Caco-2 (cell line): Measurements from ENCODE around the gene KDM4B. TPM values are rescaled to one million over a fixed set of nuclear protein-coding genes. Genes with fewer than 3 reads are reported as not detected.
"Not testable (repeated sequence)": the region's sequence is repeated elsewhere in the genome, so short reads cannot be mapped to it uniquely, and the experiment has no call there.

ENCODE experiments used
- BruUV-seq: library from RNA; stranded (reverse); fragments of 400-500 nt; replicated peaks from 2 replicates; lab custom pipeline; 2021; lab: Mats Ljungman, UMichigan
- CTCF ChIA-PET: fragments of 300-600 bp; sonication (Branson Sonifier 250); formaldehyde crosslinking; loops from one replicate; lab custom pipeline; 2022; ENCODE audit warnings: antibody characterized with exemption; lab: Charles Lee
- POLR2A ChIA-PET: fragments of 300-600 bp; sonication (Branson Sonifier 250); formaldehyde crosslinking; loops from one replicate; lab custom pipeline; 2022; ENCODE audit warnings: antibody characterized with exemption; lab: Charles Lee
- DNase-seq, 2 experiments: peaks; one replicate each; pipeline versions ENCODE4 v3.0.0 to v3.0.0-alpha.2; 2020 to 2022
- H3K27me3 ChIP-seq: replicated peaks from 2 replicates; pipeline ENCODE4 v1.6.0; 2011; ENCODE audit warnings: low read length; ENCODE audit not compliant: control insufficient read depth, insufficient read depth
- H3K36me3 ChIP-seq: 2 replicates; pipeline ENCODE4 v1.5.1; 2011; ENCODE audit warnings: low read length; ENCODE audit not compliant: control insufficient read depth, insufficient read depth
- H3K4me1 ChIP-seq: fragments of 250-450 bp; sonication (Bioruptor Pico); 2 replicates; pipeline ENCODE4 v1.5.1; 2020; ENCODE audit warnings: mild to moderate bottlenecking
- H3K4me3 ChIP-seq: 2 replicates; pipeline ENCODE4 v1.5.1; 2011; ENCODE audit warnings: low read depth, mild to moderate bottlenecking, control low read depth, low read length
- H3K9me3 ChIP-seq: fragments of 250-450 bp; sonication (Bioruptor Pico); 2 replicates; pipeline ENCODE4 v1.5.1; 2020; ENCODE audit warnings: mild to moderate bottlenecking, moderate library complexity
- H3K27ac Mint-ChIP-seq: one replicate; pipeline ENCODE4 v1.8.0; 2022; ENCODE audit warnings: mixed read lengths; ENCODE audit not compliant: unreplicated experiment
- H3K27me3 Mint-ChIP-seq: one replicate; pipeline ENCODE4 v1.8.0; 2022; ENCODE audit warnings: mixed read lengths; ENCODE audit not compliant: insufficient read depth, unreplicated experiment
- H3K36me3 Mint-ChIP-seq: one replicate; pipeline ENCODE4 v1.8.0; 2022; ENCODE audit warnings: mild to moderate bottlenecking, mixed read lengths; ENCODE audit not compliant: insufficient read depth, unreplicated experiment
- H3K4me1 Mint-ChIP-seq: one replicate; pipeline ENCODE4 v1.8.0; 2022; ENCODE audit warnings: low read depth, mixed read lengths; ENCODE audit not compliant: unreplicated experiment
- H3K4me3 Mint-ChIP-seq: one replicate; pipeline ENCODE4 v1.8.0; 2022; ENCODE audit warnings: mild to moderate bottlenecking, moderate library complexity, mixed read lengths; ENCODE audit not compliant: unreplicated experiment
- H3K9me3 Mint-ChIP-seq: one replicate; pipeline ENCODE4 v1.8.0; 2022; ENCODE audit warnings: mixed read lengths; ENCODE audit not compliant: unreplicated experiment
- CTCF ChIP-seq, 2 experiments: fragments of 200-600 bp in 1 of 2; IDR thresholded peaks; 1 replicate in 1 of 2; 2 replicates in 1 of 2; pipeline versions ENCODE4 v1.5.1 to v1.8.0; 2011 to 2022; ENCODE audit warnings: antibody characterized with exemption in 1 of 2, control low read depth in 1 of 2, inconsistent platforms in 1 of 2, low read depth in 1 of 2, low read length in 1 of 2, mild to moderate bottlenecking in 1 of 2, moderate library complexity in 1 of 2; ENCODE audit not compliant: insufficient read depth in 1 of 2, severe bottlenecking in 1 of 2, unreplicated experiment in 1 of 2
- intact Hi-C: fragments of 100-400 bp; cut with micrococcal nuclease; formaldehyde crosslinking; loops from one replicate; pipeline ENCODE4 v1.10.0; 2022; ENCODE audit not compliant: unreplicated experiment
- total RNA-seq: library from RNA; stranded (reverse); gene quantifications from 2 replicates; pipeline ENCODE4 v1.2.3, GENCODE V29; 2022

Gene KDM4B
- total RNA-seq, 1 experiment from 2014 or later = 27.4 TPM

GRCh38 chr19:5155586-5156210 is 186.8 kb downstream of the KDM4B start:
- no peak overlapping the region for H3K27ac Mint-ChIP-seq
- POLR2A ChIA-PET = no interaction called here
- H3K4me1 ChIP-seq = no peaks in the 10 kb centered on the region

DNA sequence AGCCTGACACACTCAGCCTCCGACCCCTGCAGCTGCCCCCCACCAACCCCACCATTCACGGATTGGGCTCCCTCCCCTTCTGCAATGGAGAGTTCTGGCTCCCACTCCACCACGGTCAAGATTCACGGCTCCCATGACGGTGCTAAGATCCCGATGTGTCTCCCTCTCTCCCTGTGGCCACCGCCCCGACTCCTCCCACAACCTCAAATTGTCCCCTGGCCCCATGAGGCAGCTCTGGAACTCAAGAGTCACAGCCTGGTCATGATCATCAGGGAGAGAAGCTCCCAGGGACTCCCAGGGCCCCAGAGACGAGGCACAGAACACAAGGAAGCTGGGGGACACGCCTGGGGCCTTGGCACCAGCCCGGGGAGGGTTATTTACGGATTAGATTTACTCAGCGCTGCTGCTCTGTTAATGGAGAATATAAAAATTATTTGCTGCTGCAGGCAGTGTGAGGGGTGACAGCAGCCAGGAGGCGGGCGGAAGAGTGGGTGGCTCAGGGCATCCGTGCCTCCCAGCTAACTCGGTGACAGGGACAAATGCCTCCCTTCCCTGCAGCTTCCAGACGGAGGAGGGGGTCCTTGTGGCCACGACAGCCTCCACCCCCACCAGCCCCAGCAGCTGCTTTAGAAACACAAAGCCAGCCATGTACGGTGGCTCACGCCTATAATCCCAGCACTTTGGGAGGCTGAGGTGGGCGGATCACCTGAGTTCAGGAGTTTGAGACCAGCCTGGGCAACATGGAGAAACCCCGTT is 187.5 kb downstream of the KDM4B start:
- no peaks in the 10 kb centered on the region for H3K36me3 ChIP-seq
- Mint-ChIP-seq H3K4me3 (no peak overlapping the region), H3K4me1 (no peaks in the 10 kb centered on the region), H3K27ac (no peak overlapping the region), H3K36me3 (peaks cover 10% of the 10 kb centered on the region), H3K27me3 (no peaks in the 10 kb centered on the region), H3K9me3 (peaks cover 11% of the 10 kb centered on the region)
- TF ChIP-seq CTCF (IDR thresholded peaks at IDR 0.05; ENCODE audit: insufficient read depth in 1 of 2, low read depth in 1 of 2, low read length in 1 of 2, severe bottlenecking in 1 of 2, unreplicated experiment in 1 of 2) = no peak
- DNase-seq = no peak
- no peak overlapping the region for H3K4me3 ChIP-seq
- H3K27me3 ChIP-seq = no peaks in the 10 kb centered on the region
- no TSS peak for BruUV-seq
- peaks cover 7% of the 10 kb centered on the region; the same call in 1 of the 2 replicates for H3K9me3 ChIP-seq
- H3K4me1 ChIP-seq = no peaks in the 10 kb centered on the region
- intact Hi-C loops = no loop called here
- ChIA-PET POLR2A (no interaction called here), CTCF (no interaction called here)

More at GRCh38 chr19:5155586-5156210, 186.8 kb downstream of the KDM4B start:
- H3K4me1 Mint-ChIP-seq = no peaks in the 10 kb centered on the region
- H3K4me3 Mint-ChIP-seq = no peak overlapping the region
- intact Hi-C loops = no loop called here
- H3K27me3 Mint-ChIP-seq = no peaks in the 10 kb centered on the region
- no TSS peak for BruUV-seq
- DNase-seq = no peak
- no peak for TF ChIP-seq CTCF (IDR thresholded peaks at IDR 0.05; ENCODE audit: insufficient read depth in 1 of 2, low read depth in 1 of 2, low read length in 1 of 2, severe bottlenecking in 1 of 2, unreplicated experiment in 1 of 2)
- Histone ChIP-seq H3K36me3 (no peaks in the 10 kb centered on the region), H3K9me3 (peaks cover 7% of the 10 kb centered on the region; the same call in 1 of the 2 replicates), H3K4me3 (no peak overlapping the region), H3K27me3 (no peaks in the 10 kb centered on the region)
- peaks cover 11% of the 10 kb centered on the region for H3K9me3 Mint-ChIP-seq
- H3K36me3 Mint-ChIP-seq = peaks cover 10% of the 10 kb centered on the region
- CTCF ChIA-PET = no interaction called here

GRCh38 chr19:5157186-5157585 is 188.3 kb downstream of the KDM4B start:
- BruUV-seq = no TSS peak
- H3K36me3 ChIP-seq = no peaks in the 10 kb centered on the region
- H3K4me1 ChIP-seq = no peaks in the 10 kb centered on the region
- POLR2A ChIA-PET = no interaction called here
- Mint-ChIP-seq H3K4me3 (no peak overlapping the region), H3K36me3 (peaks cover 10% of the 10 kb centered on the region), H3K9me3 (peaks cover 11% of the 10 kb centered on the region), H3K27me3 (no peaks in the 10 kb centered on the region), H3K27ac (no peak overlapping the region), H3K4me1 (no peaks in the 10 kb centered on the region)
- no peak overlapping the region for H3K4me3 ChIP-seq
- intact Hi-C loops = no loop called here
- no peak for TF ChIP-seq CTCF (IDR thresholded peaks at IDR 0.05; ENCODE audit: insufficient read depth in 1 of 2, low read depth in 1 of 2, low read length in 1 of 2, severe bottlenecking in 1 of 2, unreplicated experiment in 1 of 2)
- H3K9me3 ChIP-seq = peaks cover 7% of the 10 kb centered on the region; the same call in 1 of the 2 replicates
- CTCF ChIA-PET = no interaction called here
- no peaks in the 10 kb centered on the region for H3K27me3 ChIP-seq
- DNase-seq = no peak

DNA sequence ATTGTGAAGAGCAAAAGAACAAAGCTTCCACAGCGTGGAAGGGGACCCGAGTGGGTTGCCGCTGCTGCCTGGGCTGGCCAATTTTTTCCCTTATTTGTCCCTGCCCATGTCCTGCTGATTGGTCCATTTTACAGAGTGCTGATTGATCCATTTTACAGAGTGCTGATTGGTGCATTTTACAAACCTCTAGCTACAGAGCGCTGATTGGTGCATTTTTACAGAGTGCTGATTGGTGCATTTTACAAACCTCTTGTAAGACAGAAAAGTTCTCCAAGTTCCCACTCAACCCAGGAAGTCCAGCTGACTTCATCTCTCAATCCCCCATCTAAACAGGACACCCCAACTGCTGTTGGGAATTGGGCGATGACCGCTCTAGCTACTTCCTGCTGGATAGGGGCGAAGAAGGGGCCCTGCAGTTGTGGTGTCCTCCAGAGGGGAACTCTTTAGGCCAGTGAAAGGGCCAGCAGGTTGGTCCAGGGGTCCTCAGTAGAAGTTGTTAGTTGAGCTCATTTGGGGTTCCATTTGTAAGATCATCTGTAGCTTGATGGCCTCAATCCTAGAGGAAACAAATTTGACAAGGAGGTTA is 189.7 kb downstream of the KDM4B start:
- H3K27ac Mint-ChIP-seq, H3K9me3 ChIP-seq, DNase-seq, H3K4me1 Mint-ChIP-seq, H3K36me3 Mint-ChIP-seq, CTCF ChIA-PET, intact Hi-C loops, H3K36me3 ChIP-seq, H3K27me3 Mint-ChIP-seq, H3K4me1 ChIP-seq, BruUV-seq, H3K4me3 ChIP-seq, POLR2A ChIA-PET, H3K4me3 Mint-ChIP-seq, H3K27me3 ChIP-seq: not testable (repeated sequence)
- H3K9me3 Mint-ChIP-seq = peaks cover 11% of the 10 kb centered on the region
